Gastrocnemius medialis (tissue), 4 donors: Measurements from ENCODE around the gene ERO1A. TPM values are rescaled to one million over a fixed set of nuclear protein-coding genes. Genes with fewer than 3 reads are reported as not detected.

Source experiments
- ATAC-seq, 2 donors: fragments of 150-250 bp; one replicate each; pipeline ENCODE4 v1.9.1; 2016
- DNase-seq, 2 donors: peaks; one replicate each; pipeline ENCODE4 v3.0.0-alpha.2; 2019
- H3K27ac ChIP-seq, 4 donors: fragments of 200-600 bp; sonication (generic); 1 replicate in 1 of 4; 2 replicates in 3 of 4; pipeline ENCODE4 v1.5.1; 2016 to 2018; ENCODE audit warnings: mild to moderate bottlenecking in 2 of 4, moderate library complexity in 1 of 4
- H3K27me3 ChIP-seq, 3 donors: fragments of 200-600 bp; sonication (generic) in 2 of 3; 1 replicate in 1 of 3; 2 replicates in 2 of 3; pipeline versions ENCODE4 v1.5.1 to v1.6.0; 2016 to 2019; ENCODE audit warnings: mild to moderate bottlenecking in 1 of 3, moderate library complexity in 1 of 3
- H3K36me3 ChIP-seq, 2 donors: fragments of 200-600 bp; sonication (generic) in 1 of 2; one replicate each; pipeline ENCODE4 v1.5.1; 2017 to 2018
- H3K4me1 ChIP-seq, 2 donors: fragments of 200-600 bp; sonication (generic) in 1 of 2; one replicate each; pipeline ENCODE4 v1.5.1; 2016 to 2017; ENCODE audit warnings: mild to moderate bottlenecking in 2 of 2
- H3K4me3 ChIP-seq, 4 donors: fragments of 200-600 bp; sonication (generic) in 3 of 4; 1 replicate in 1 of 4; 2 replicates in 3 of 4; pipeline ENCODE4 v1.5.1; 2016 to 2019; ENCODE audit warnings: mild to moderate bottlenecking in 2 of 4
- H3K9me3 ChIP-seq, 3 donors: fragments of 200-600 bp; sonication (generic) in 2 of 3; 1 replicate in 1 of 3; 2 replicates in 2 of 3; pipeline ENCODE4 v1.5.1; 2016 to 2019
- POLR2A ChIP-seq, 2 donors: fragments of 450-650 bp; IDR thresholded peaks; one replicate each; pipeline ENCODE4 v1.6.1; 2017; ENCODE audit warnings: antibody characterized with exemption in 2 of 2, mild to moderate bottlenecking in 2 of 2, moderate library complexity in 2 of 2
- in situ Hi-C, 4 donors: fragments of 200-750 bp; cut with MboI; loops; one replicate each; pipeline versions ENCODE4 v1.15.0 to v1.8.0; 2017; ENCODE audit warnings: low sequenced_read_pairs in 4 of 4
- intact Hi-C: fragments of 100-400 bp; cut with DNase I; formaldehyde crosslinking; loops from one replicate; pipeline ENCODE4 v1.15.1; 2023; ENCODE audit warnings: low total_unique reads
- total RNA-seq, 4 donors: library from RNA; depleted of rRNA; stranded (reverse); fragments of >200 nt; gene quantifications; one replicate each; pipeline versions ENCODE4 v1.1.0 to v1.2.3, GENCODE V29; 2016
- TF ChIP-seq, protein P1 (sequence below), 5 experiments: fragments of 450-650 bp in 3 of 5; fragments of 200-600 bp in 2 of 5; sonication (generic) in 2 of 5; IDR thresholded peaks in 4 of 5; conservative IDR thresholded peaks in 1 of 5; 1 replicate in 4 of 5; 2 replicates in 1 of 5; pipeline ENCODE4 v1.5.1; 2016 to 2019; ENCODE audit warnings: antibody characterized with exemption in 5 of 5, mild to moderate bottlenecking in 3 of 5, moderate library complexity in 3 of 5

The ERO1A gene
- total RNA-seq, 4 donors from 2014 or later = 11.9 to 25.6 (median 19.1) TPM

DNA sequence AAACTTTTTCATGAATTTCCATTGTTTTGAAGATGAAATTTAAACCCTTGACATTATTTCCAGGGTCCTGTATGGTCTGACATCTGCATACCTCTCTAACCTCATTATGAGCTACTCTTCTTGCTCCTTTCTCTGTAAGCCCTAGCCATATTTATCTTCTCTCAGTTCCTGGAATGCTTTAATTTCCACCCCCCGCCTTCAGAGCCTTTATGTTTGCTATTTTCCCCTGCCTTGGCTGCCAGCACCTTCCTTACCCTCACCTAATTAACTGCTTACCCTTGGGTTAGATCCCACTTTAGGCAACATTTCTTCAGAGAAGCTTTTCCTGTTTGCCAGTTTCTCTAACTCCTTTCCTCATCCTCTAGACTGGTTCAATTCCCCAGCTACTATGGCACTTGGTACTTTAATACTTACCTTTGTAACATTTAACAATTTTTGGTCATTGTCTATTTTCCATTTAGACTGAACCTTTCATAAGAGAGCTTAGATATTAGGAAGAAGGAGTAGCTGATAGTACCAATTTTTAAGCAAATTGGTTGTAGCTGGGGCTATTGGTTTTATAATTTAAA, 40.6 kb upstream of the ERO1A start:
- in situ Hi-C loops = loop anchor here in 1 of 4 donors (10.0 kb wide), 1 partner anchor 49 kb away; no protein-coding TSS in a partner anchor
- ATAC-seq = no peak

DNA sequence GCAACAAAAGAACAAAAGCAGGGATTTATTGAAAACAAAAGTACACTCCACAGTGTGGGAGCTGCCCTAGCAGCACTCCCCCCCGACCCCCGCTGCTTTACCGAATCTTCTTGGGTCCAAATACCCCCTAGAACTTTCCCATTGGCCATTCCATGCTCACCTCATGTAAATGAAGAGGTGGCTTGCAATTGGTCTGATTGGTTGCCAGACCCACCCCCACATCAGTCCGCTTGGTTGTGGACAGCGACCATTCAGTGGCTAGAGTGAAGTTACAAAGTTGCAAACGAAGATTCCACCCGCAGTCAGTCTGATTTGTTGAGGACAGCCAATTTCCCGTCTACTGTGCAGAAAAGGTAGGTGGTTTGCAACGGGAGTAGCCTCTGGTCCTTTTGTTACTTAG, 38.5 kb upstream of the ERO1A start:
- TF ChIP-seq POLR2A (IDR thresholded peaks at IDR 0.05) = no peak
- TF ChIP-seq, protein P1, sequence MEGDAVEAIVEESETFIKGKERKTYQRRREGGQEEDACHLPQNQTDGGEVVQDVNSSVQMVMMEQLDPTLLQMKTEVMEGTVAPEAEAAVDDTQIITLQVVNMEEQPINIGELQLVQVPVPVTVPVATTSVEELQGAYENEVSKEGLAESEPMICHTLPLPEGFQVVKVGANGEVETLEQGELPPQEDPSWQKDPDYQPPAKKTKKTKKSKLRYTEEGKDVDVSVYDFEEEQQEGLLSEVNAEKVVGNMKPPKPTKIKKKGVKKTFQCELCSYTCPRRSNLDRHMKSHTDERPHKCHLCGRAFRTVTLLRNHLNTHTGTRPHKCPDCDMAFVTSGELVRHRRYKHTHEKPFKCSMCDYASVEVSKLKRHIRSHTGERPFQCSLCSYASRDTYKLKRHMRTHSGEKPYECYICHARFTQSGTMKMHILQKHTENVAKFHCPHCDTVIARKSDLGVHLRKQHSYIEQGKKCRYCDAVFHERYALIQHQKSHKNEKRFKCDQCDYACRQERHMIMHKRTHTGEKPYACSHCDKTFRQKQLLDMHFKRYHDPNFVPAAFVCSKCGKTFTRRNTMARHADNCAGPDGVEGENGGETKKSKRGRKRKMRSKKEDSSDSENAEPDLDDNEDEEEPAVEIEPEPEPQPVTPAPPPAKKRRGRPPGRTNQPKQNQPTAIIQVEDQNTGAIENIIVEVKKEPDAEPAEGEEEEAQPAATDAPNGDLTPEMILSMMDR (IDR thresholded peaks at IDR 0.05 in 4 of 5, conservative IDR thresholded peaks at IDR 0.05 in 1 of 5) = no peak
- intact Hi-C loops (no loop called here), in situ Hi-C loops (loop anchor here in 1 of 4 donors (10.0 kb wide), 1 partner anchor 51 kb away; no protein-coding TSS in a partner anchor)
- ATAC-seq = no peak
- DNase-seq = no peak
- H3K27ac ChIP-seq = no peak overlapping the region
- no peak overlapping the region for H3K4me3 ChIP-seq
- no peaks in the 10 kb centered on the region for H3K27me3 ChIP-seq
- peaks cover 11 to 24% of the 10 kb centered on the region in 2 donors for H3K4me1 ChIP-seq
- peaks cover 0 to 19% of the 10 kb centered on the region in 2 donors for H3K36me3 ChIP-seq
- no peaks in the 10 kb centered on the region for H3K9me3 ChIP-seq

More for the DNA sequence above, 40.6 kb upstream of the ERO1A start:
- no peaks in the 10 kb centered on the region for H3K27me3 ChIP-seq
- peaks cover 6 to 19% of the 10 kb centered on the region in 2 donors for H3K4me1 ChIP-seq
- no peak overlapping the region for H3K4me3 ChIP-seq
- H3K27ac ChIP-seq = no peak overlapping the region
- DNase-seq = no peak
- intact Hi-C loops = no loop called here
- H3K9me3 ChIP-seq = no peaks in the 10 kb centered on the region
- peaks cover 0 to 19% of the 10 kb centered on the region in 2 donors for H3K36me3 ChIP-seq
- TF ChIP-seq, protein P1 (IDR thresholded peaks at IDR 0.05 in 4 of 5, conservative IDR thresholded peaks at IDR 0.05 in 1 of 5) = no peak
- TF ChIP-seq POLR2A (IDR thresholded peaks at IDR 0.05) = no peak

DNA sequence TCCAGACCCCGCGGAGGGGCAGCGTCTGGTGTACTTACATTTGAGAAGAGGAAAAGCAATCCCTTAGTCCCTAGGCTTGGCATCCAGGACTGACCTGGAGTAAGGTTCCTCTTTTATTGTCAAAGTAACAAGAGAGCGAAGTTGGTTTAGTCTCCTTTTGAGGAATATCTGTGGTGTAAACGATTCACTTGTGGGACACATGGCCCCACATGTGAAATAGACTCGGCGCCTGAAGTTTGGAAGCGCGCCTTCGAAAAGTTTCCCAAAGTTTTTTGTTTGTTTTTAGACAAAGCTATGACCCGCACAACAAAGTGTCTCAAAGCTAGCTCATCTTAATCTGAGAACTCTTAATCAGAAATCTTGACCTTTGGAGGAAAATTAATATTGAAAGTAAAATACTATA, 35.4 kb upstream of the ERO1A start:
- peak in 1 of 2 donors; percentile 32 for ATAC-seq
- Histone ChIP-seq H3K36me3 (peaks cover 0 to 42% of the 10 kb centered on the region in 2 donors), H3K4me1 (peaks cover 11 to 13% of the 10 kb centered on the region in 2 donors), H3K9me3 (no peaks in the 10 kb centered on the region), H3K4me3 (peak overlapping the region; percentile 72 to 99 (median 92)), H3K27me3 (no peaks in the 10 kb centered on the region), H3K27ac (peak overlapping the region; percentile 90 to 98 (median 94))
- in situ Hi-C loops = loop anchor here in 1 of 4 donors (10.0 kb wide), 1 partner anchor 54 kb away; no protein-coding TSS in a partner anchor
- intact Hi-C loops = loop anchor here (1.0 to 2.0 kb wide), 4 partner anchors 23 to 178 kb away; partner anchors contain the start of genes ERO1A, GNPNAT1, GPR137C and PSMC6
- no peak for TF ChIP-seq POLR2A (IDR thresholded peaks at IDR 0.05)
- TF ChIP-seq, protein P1 (IDR thresholded peaks at IDR 0.05 in 4 of 5, conservative IDR thresholded peaks at IDR 0.05 in 1 of 5) = no peak
- no peak for DNase-seq

DNA sequence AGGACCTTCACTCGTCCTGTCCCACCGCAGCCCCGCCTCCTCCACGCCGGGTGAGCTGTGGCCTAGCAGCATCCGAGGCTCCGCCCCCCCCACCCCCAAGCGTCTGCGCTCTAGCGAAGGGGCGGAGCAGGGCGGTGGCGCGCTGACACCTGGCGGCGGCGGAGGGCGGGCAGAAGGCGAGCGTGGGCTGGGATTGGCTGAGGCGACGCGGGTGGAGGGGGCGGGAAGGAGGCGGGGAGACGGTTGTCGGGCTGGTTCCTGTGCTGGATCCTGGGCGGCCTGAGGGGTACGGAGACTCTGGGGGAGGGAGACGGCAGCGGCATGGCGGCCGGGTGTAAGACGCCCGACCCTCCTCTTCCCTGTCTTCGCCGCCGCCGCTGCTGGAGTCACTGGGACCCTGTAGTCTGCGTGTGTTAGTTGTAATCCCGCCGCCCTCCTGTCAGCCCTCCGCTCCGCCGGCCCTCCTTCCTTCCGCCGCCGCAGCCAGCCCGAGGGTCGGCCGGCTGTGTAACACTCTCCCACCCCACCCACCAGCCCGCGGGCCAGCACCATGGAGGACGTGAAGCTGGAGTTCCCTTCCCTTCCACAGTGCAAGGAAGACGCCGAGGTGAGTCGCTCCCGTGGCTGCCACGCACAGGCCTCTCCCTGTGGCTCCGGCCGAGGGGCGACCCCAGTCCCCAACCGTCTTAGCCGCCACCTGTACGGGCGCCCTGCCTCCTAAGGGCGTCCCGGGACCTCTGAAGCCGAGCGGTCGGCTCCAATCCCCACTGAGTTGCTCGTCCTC, 34.8 kb upstream of the ERO1A start, which contains the start of gene STYX:
Gene STYX (plus strand): TSS at position 242 of the 784 bp plus-strand sequence. CDS start 309 bp downstream, at position 551.
- H3K4me1 ChIP-seq = peaks cover 11 to 13% of the 10 kb centered on the region in 2 donors
- intact Hi-C loops = loop anchor here (1.0 to 2.0 kb wide), 4 partner anchors 23 to 178 kb away; partner anchors contain the start of genes ERO1A, GNPNAT1, GPR137C and PSMC6

More for the DNA sequence above, 34.8 kb upstream of the ERO1A start, which contains the start of gene STYX:
- H3K27me3 ChIP-seq = no peaks in the 10 kb centered on the region
- TF ChIP-seq, protein P1 (IDR thresholded peaks at IDR 0.05 in 4 of 5, conservative IDR thresholded peaks at IDR 0.05 in 1 of 5) = peak in 3 of 5 experiments; percentile 17 to 51 (median 47)
- peak; percentile 80 to 93 for TF ChIP-seq POLR2A (IDR thresholded peaks at IDR 0.05)
- peak; percentile 98 for DNase-seq
- in situ Hi-C loops = loop anchor here in 1 of 4 donors (10.0 kb wide), 1 partner anchor 55 kb away; no protein-coding TSS in a partner anchor
- ATAC-seq = peak; percentile 95 to 97
- H3K9me3 ChIP-seq = no peaks in the 10 kb centered on the region
- peak within 1 kb of the TSS; percentile 90 to 98 (median 94) for H3K27ac ChIP-seq
- peak within 1 kb of the TSS; percentile 72 to 99 (median 92) for H3K4me3 ChIP-seq
- H3K36me3 ChIP-seq = peaks cover 0 to 44% of the 10 kb centered on the region in 2 donors
